Endodermal cell (in vitro differentiated cells): ENCODE measurements around the gene RUNDC3A. TPM values are rescaled to one million over a fixed set of nuclear protein-coding genes. Genes with fewer than 3 reads are reported as not detected.

Experiments used
- DNase-seq: peaks from one replicate; pipeline ENCODE4 v3.0.0-alpha.2; 2017
- H3K27ac ChIP-seq: 2 replicates; pipeline ENCODE4 v1.5.1; 2013; ENCODE audit warnings: mild to moderate bottlenecking, low read depth, low read length, moderate library complexity
- H3K27me3 ChIP-seq: 2 replicates; pipeline ENCODE4 v1.6.1; 2013; ENCODE audit warnings: mild to moderate bottlenecking, low read length, moderate library complexity; ENCODE audit not compliant: insufficient read depth, control insufficient read depth, poor library complexity, severe bottlenecking
- H3K36me3 ChIP-seq: 2 replicates; pipeline ENCODE4 v1.7.0; 2013; ENCODE audit warnings: mild to moderate bottlenecking, low read length, moderate library complexity; ENCODE audit not compliant: control insufficient read depth, insufficient read depth
- H3K4me1 ChIP-seq: one replicate; pipeline ENCODE4 v1.7.0; 2013; ENCODE audit warnings: low read length; ENCODE audit not compliant: control insufficient read depth, insufficient read depth
- H3K4me3 ChIP-seq: 2 replicates; pipeline ENCODE4 v1.5.1; 2013; ENCODE audit warnings: mild to moderate bottlenecking, low read length, moderate library complexity
- H3K9ac ChIP-seq: 2 replicates; pipeline ENCODE4 v1.6.1; 2013; ENCODE audit warnings: mild to moderate bottlenecking, low read length, moderate library complexity; ENCODE audit not compliant: poor library complexity, severe bottlenecking; ENCODE audit errors: extremely low read depth
- H3K9me3 ChIP-seq: 2 replicates; pipeline ENCODE4 v1.6.1; 2013; ENCODE audit warnings: mild to moderate bottlenecking, low read length, moderate library complexity; ENCODE audit not compliant: control insufficient read depth
- H3K27ac Mint-ChIP-seq: 2 replicates; pipeline ENCODE4 v1.8.0; 2020; ENCODE audit warnings: mixed read lengths
- H3K27me3 Mint-ChIP-seq: 2 replicates; pipeline ENCODE4 v1.8.0; 2021; ENCODE audit warnings: mild to moderate bottlenecking, mixed read lengths; ENCODE audit not compliant: insufficient read depth
- H3K36me3 Mint-ChIP-seq: 2 replicates; pipeline ENCODE4 v1.8.0; 2020; ENCODE audit warnings: low read depth, mixed read lengths
- H3K4me1 Mint-ChIP-seq: 2 replicates; pipeline ENCODE4 v1.8.0; 2020; ENCODE audit warnings: mixed read lengths
- H3K4me3 Mint-ChIP-seq: 2 replicates; pipeline ENCODE4 v1.8.0; 2020; ENCODE audit warnings: mild to moderate bottlenecking, moderate library complexity, mixed read lengths
- H3K9me3 Mint-ChIP-seq: 2 replicates; pipeline ENCODE4 v1.8.0; 2020; ENCODE audit warnings: mild to moderate bottlenecking, mixed read lengths
- WGBS, 2 experiments: methylation state at CpG; one replicate each; pipeline versions ENCODE4 v1.1.5 to v1.1.7; 2013; ENCODE audit warnings: missing lambda C conversion rate in 2 of 2, mixed read lengths in 1 of 2; ENCODE audit not compliant: insufficient coverage in 1 of 2, insufficient read length in 1 of 2; 5-methylcytosine and 5-hydroxymethylcytosine counted together
- total RNA-seq, 2 donors: library from RNA; stranded (reverse); fragmentation: NEBNext Ultra II Directional in 1 of 2; extraction: Animal tissue kit (Norgen Biotek cat#: 25700) in 1 of 2; gene quantifications; 2 replicates in 1 of 2; 3 replicates in 1 of 2; pipeline ENCODE4 v1.2.1, GENCODE V29; 2021
- TF ChIP-seq, protein P1 (sequence below): fragments of 200-600 bp; sonication (generic); conservative IDR thresholded peaks from 2 replicates; pipeline ENCODE4 v1.5.0; 2021; ENCODE audit warnings: antibody characterized with exemption, mild to moderate bottlenecking

The RUNDC3A gene
- total RNA-seq, 2 donors from 2014 or later = 1.0 to 2.1 TPM

DNA sequence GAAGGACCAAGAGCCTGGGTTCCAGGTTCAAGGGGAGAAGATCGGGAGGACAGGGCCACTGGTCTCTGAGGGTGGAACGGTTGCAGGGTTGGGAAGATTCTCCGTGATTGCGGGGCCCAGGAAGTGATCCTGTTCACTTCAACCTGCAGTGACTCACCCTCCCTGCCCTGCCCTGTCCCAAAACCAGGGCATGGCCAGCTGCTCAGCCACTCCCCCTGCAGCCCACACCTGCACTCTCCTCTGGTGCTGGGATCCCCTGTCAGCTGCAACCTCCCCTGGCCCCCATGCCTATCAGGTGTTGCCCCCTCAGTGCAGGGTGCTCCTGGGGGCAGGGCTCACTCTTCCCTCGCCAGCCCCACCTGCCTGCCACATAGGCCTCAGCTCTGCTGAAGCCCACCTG, 1.1 kb downstream of the RUNDC3A start:
- H3K9me3 Mint-ChIP-seq = no peaks in the 10 kb centered on the region
- peaks cover 10% of the 10 kb centered on the region for H3K4me1 Mint-ChIP-seq
- WGBS, 2 experiments = 68 to 75% methylated on average over 5 of the region's 5 CpGs
- H3K36me3 Mint-ChIP-seq = no peaks in the 10 kb centered on the region
- no peak overlapping the region for H3K27ac Mint-ChIP-seq
- no peaks in the 10 kb centered on the region for H3K9me3 ChIP-seq
- peaks cover 39% of the 10 kb centered on the region for H3K27me3 Mint-ChIP-seq
- peak; percentile 71 for DNase-seq
- H3K9ac ChIP-seq = no peak overlapping the region
- peak overlapping the region; percentile 58 for H3K4me3 Mint-ChIP-seq
- peaks cover 10% of the 10 kb centered on the region for H3K27me3 ChIP-seq
- H3K27ac ChIP-seq = no peak overlapping the region
- no peaks in the 10 kb centered on the region for H3K4me1 ChIP-seq
- H3K4me3 ChIP-seq = no peak overlapping the region
- TF ChIP-seq, protein P1, sequence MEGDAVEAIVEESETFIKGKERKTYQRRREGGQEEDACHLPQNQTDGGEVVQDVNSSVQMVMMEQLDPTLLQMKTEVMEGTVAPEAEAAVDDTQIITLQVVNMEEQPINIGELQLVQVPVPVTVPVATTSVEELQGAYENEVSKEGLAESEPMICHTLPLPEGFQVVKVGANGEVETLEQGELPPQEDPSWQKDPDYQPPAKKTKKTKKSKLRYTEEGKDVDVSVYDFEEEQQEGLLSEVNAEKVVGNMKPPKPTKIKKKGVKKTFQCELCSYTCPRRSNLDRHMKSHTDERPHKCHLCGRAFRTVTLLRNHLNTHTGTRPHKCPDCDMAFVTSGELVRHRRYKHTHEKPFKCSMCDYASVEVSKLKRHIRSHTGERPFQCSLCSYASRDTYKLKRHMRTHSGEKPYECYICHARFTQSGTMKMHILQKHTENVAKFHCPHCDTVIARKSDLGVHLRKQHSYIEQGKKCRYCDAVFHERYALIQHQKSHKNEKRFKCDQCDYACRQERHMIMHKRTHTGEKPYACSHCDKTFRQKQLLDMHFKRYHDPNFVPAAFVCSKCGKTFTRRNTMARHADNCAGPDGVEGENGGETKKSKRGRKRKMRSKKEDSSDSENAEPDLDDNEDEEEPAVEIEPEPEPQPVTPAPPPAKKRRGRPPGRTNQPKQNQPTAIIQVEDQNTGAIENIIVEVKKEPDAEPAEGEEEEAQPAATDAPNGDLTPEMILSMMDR = no peak
- no peaks in the 10 kb centered on the region for H3K36me3 ChIP-seq

DNA sequence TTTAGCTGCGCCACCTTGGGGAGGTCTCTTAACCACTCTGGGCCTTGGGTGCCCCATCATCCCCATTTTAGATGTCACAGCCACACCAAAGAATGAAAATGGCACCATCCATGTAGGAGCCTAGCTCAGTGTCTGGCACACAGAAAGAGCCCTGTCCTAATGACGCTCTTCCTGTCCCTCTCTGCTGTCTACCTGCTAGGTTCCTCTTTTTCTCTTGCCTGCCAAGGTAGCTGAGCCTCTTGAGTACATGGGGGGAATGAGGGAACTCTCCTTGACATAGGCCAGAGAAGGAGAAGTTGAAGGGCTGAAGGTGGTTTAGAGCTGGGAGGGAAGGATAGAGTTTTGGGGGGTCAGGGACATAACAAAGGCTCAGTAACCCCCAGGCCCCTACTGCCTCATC, 1.8 kb downstream of the RUNDC3A start:
- no peak overlapping the region for H3K9ac ChIP-seq
- H3K36me3 ChIP-seq = no peaks in the 10 kb centered on the region
- H3K27ac ChIP-seq = peak overlapping the region; percentile 24
- no peaks in the 10 kb centered on the region for H3K9me3 ChIP-seq
- TF ChIP-seq, protein P1 = no peak
- no peak overlapping the region for H3K4me3 ChIP-seq
- Mint-ChIP-seq H3K9me3 (no peaks in the 10 kb centered on the region), H3K4me3 (no peak overlapping the region), H3K27me3 (peaks cover 43% of the 10 kb centered on the region), H3K4me1 (peaks cover 10% of the 10 kb centered on the region), H3K36me3 (no peaks in the 10 kb centered on the region), H3K27ac (no peak overlapping the region)
- H3K27me3 ChIP-seq = peaks cover 16% of the 10 kb centered on the region
- DNase-seq = no peak
- no peaks in the 10 kb centered on the region for H3K4me1 ChIP-seq
- WGBS, 2 experiments = 84 to 94% methylated on average over 2 of the region's 2 CpGs

DNA sequence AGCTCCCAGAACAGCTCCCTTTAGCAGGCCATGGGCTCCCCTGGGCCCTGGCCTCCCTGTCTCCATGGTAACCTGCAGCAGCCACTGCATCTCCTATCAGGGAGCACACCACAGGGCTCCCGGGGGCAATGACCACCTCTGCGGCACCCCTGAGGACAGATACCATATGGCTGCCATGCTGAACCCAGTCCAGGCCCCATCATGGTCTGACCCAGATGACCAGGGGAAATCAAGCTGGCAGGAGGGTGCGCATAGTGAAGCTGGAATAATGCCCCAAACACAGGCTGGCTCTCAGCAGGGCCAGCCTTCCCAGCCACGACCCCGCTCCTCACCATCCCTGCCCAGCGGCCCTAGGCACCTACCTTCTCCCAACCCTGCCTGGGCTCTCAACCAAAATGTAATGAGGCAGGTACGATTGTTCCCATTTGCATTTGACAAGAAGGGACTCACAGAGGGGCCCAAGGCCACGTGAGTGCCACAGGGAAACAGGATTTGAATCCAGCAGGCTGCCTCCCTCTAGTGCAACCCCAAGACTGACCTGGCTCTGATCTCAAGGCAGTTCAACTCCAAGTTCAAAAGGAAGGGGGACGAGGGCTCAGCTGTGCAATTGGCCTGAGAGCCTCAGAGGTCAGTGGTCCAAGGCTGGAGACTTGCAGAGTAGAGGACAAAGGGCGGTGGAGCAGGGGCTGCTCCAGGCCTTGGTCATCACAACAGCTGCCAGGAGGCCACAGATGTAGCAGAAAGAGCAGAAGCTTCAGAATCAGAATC, 2.4 kb downstream of the RUNDC3A start:
- Mint-ChIP-seq H3K27me3 (peaks cover 46% of the 10 kb centered on the region), H3K27ac (no peak overlapping the region), H3K36me3 (no peaks in the 10 kb centered on the region), H3K4me1 (peaks cover 14% of the 10 kb centered on the region), H3K9me3 (no peaks in the 10 kb centered on the region), H3K4me3 (no peak overlapping the region)
- Histone ChIP-seq H3K27ac (no peak overlapping the region), H3K9ac (no peak overlapping the region), H3K9me3 (no peaks in the 10 kb centered on the region), H3K4me3 (no peak overlapping the region), H3K4me1 (no peaks in the 10 kb centered on the region), H3K27me3 (peaks cover 19% of the 10 kb centered on the region), H3K36me3 (no peaks in the 10 kb centered on the region)
- TF ChIP-seq, protein P1 = no peak
- DNase-seq = no peak
- WGBS, 2 experiments = 75 to 85% methylated on average over 7 to 10 of the region's 10 CpGs
